Measurements from ENCODE around the gene GPR87. TPM values are rescaled to one million over a fixed set of nuclear protein-coding genes. Genes with fewer than 3 reads are reported as not detected.

Gene GPR87
- total and polyA plus RNA-seq, 7 donors = not detected

- no peak overlapping the region for H3K4me3 ChIP-seq
- H3K27ac ChIP-seq = no peak overlapping the region
- 71 to 74% (median 74%) methylated on average over 5 of the region's 5 CpGs for WGBS, 3 donors
- ATAC-seq (no peak), DNase-seq (no peak)
- TF ChIP-seq CTCF (IDR thresholded peaks at IDR 0.05) = no peak
- no peaks in the 10 kb centered on the region for H3K27me3 ChIP-seq (ENCODE audit: insufficient read depth in 3 of 3, low read length in 2 of 3)
- H3K9me3 ChIP-seq = no peaks in the 10 kb centered on the region
- H3K36me3 ChIP-seq (ENCODE audit: insufficient read depth in 1 of 2, low read depth in 1 of 2) = no peaks in the 10 kb centered on the region
- H3K4me1 ChIP-seq = no peaks in the 10 kb centered on the region
- intact Hi-C loops (cut with DNase I) = no loop called here
Observed at GRCh38 chr3:151265866-151266265, 50.8 kb downstream of the GPR87 start.

GRCh38 chr3:151265166-151265565 is 51.5 kb downstream of the GPR87 start:
- WGBS, 3 donors = 86 to 93% (median 91%) methylated on average over 5 of the region's 5 CpGs
- no peaks in the 10 kb centered on the region for H3K27me3 ChIP-seq (ENCODE audit: insufficient read depth in 3 of 3, low read length in 2 of 3)
- no peak overlapping the region for H3K27ac ChIP-seq
- H3K36me3 ChIP-seq (ENCODE audit: insufficient read depth in 1 of 2, low read depth in 1 of 2) = no peaks in the 10 kb centered on the region
- no peaks in the 10 kb centered on the region for H3K4me1 ChIP-seq
- no peak overlapping the region for H3K4me3 ChIP-seq
- no peak for ATAC-seq
- no peak for DNase-seq
- intact Hi-C loops (cut with DNase I) = no loop called here
- no peaks in the 10 kb centered on the region for H3K9me3 ChIP-seq
- no peak for TF ChIP-seq CTCF (IDR thresholded peaks at IDR 0.05)

GRCh38 chr3:151264605-151265004 is 52.0 kb downstream of the GPR87 start:
- DNase-seq (no peak), ATAC-seq (no peak)
- intact Hi-C loops (cut with DNase I) = no loop called here
- TF ChIP-seq CTCF (IDR thresholded peaks at IDR 0.05) = no peak
- Histone ChIP-seq H3K27ac (no peak overlapping the region), H3K9me3 (no peaks in the 10 kb centered on the region), H3K4me1 (no peaks in the 10 kb centered on the region), H3K27me3 (ENCODE audit: insufficient read depth in 3 of 3, low read length in 2 of 3) (no peaks in the 10 kb centered on the region), H3K4me3 (no peak overlapping the region), H3K36me3 (ENCODE audit: insufficient read depth in 1 of 2, low read depth in 1 of 2) (no peaks in the 10 kb centered on the region)
- WGBS, 3 donors = 83 to 95% (median 89%) methylated on average over 1 of the region's 1 CpG

GRCh38 chr3:151262871-151263525 is 53.6 kb downstream of the GPR87 start:
- H3K27ac ChIP-seq = no peak overlapping the region
- TF ChIP-seq CTCF (IDR thresholded peaks at IDR 0.05) = no peak
- no peak overlapping the region for H3K4me3 ChIP-seq
- DNase-seq (no peak), ATAC-seq (no peak)
- intact Hi-C loops (cut with DNase I) = no loop called here
- no peaks in the 10 kb centered on the region for H3K36me3 ChIP-seq (ENCODE audit: insufficient read depth in 1 of 2, low read depth in 1 of 2)
- H3K9me3 ChIP-seq = no peaks in the 10 kb centered on the region
- WGBS, 3 donors = 72 to 79% (median 78%) methylated on average over 8 of the region's 8 CpGs
- no peaks in the 10 kb centered on the region for H3K27me3 ChIP-seq (ENCODE audit: insufficient read depth in 3 of 3, low read length in 2 of 3)
- H3K4me1 ChIP-seq = no peaks in the 10 kb centered on the region

GRCh38 chr3:151259664-151260063 is 57.0 kb downstream of the GPR87 start:
- no peak overlapping the region for H3K27ac ChIP-seq
- H3K4me1 ChIP-seq = no peaks in the 10 kb centered on the region
- intact Hi-C loops (cut with DNase I) = no loop called here
- no peak overlapping the region for H3K4me3 ChIP-seq
- H3K36me3 ChIP-seq (ENCODE audit: insufficient read depth in 1 of 2, low read depth in 1 of 2) = no peaks in the 10 kb centered on the region
- no peaks in the 10 kb centered on the region for H3K9me3 ChIP-seq
- ATAC-seq (no peak), DNase-seq (no peak)
- no peaks in the 10 kb centered on the region for H3K27me3 ChIP-seq (ENCODE audit: insufficient read depth in 3 of 3, low read length in 2 of 3)
- whole genome bisulfite sequencing, 3 donors = 58 to 73% (median 63%) methylated on average over 3 of the region's 3 CpGs
- no peak for TF ChIP-seq CTCF (IDR thresholded peaks at IDR 0.05)

Measured in psoas muscle (tissue), 8 donors.